PC-9 (cell line): Measurements from ENCODE around the gene DFFB. TPM values are rescaled to one million over a fixed set of nuclear protein-coding genes. Genes with fewer than 3 reads are reported as not detected.

Experiments
- BruUV-seq: library from RNA; stranded (reverse); fragments of 400-500 nt; replicated peaks from 2 replicates; lab custom pipeline; 2021; lab: Mats Ljungman, UMichigan
- CTCF ChIA-PET: fragments of 300-600 bp; sonication (Branson Sonifier 250); formaldehyde crosslinking; loops from one replicate; lab custom pipeline; 2022; ENCODE audit warnings: antibody characterized with exemption; lab: Charles Lee
- POLR2A ChIA-PET: fragments of 300-600 bp; sonication (Branson Sonifier 250); formaldehyde crosslinking; loops from one replicate; lab custom pipeline; 2022; ENCODE audit warnings: antibody characterized with exemption; ENCODE audit not compliant: unreplicated experiment; lab: Charles Lee
- DNase-seq, 2 experiments: peaks; one replicate each; pipeline versions ENCODE4 v3.0.0 to v3.0.0-alpha.2; 2015 to 2022; ENCODE audit warnings: mixed read lengths in 1 of 2
- H2AFZ ChIP-seq: fragments of 200-600 bp; sonication (generic); 2 replicates; pipeline ENCODE4 v1.8.1; 2017; ENCODE audit warnings: antibody characterized with exemption
- H3F3A ChIP-seq: fragments of 200-600 bp; sonication (generic); 2 replicates; pipeline ENCODE4 v1.8.1; 2017; ENCODE audit warnings: antibody characterized with exemption, mild to moderate bottlenecking, low read depth; ENCODE audit not compliant: insufficient read depth
- H3K27ac ChIP-seq: fragments of 200-600 bp; sonication (generic); 2 replicates; pipeline ENCODE4 v1.6.1; 2016; ENCODE audit warnings: mixed run types
- H3K27me3 ChIP-seq: fragments of 200-600 bp; sonication (generic); 2 replicates; pipeline ENCODE4 v1.6.1; 2016; ENCODE audit warnings: low read depth, mixed run types; ENCODE audit not compliant: insufficient read depth
- H3K36me3 ChIP-seq: fragments of 200-600 bp; sonication (generic); 2 replicates; pipeline ENCODE4 v1.6.1; 2016; ENCODE audit warnings: low read depth, mixed run types
- H3K4me1 ChIP-seq: fragments of 200-600 bp; sonication (generic); replicated peaks from 2 replicates; pipeline ENCODE4 v1.6.1; 2016; ENCODE audit warnings: mixed run types; ENCODE audit not compliant: insufficient read depth
- H3K4me2 ChIP-seq: fragments of 200-600 bp; sonication (generic); 2 replicates; pipeline ENCODE4 v1.6.1; 2017; ENCODE audit warnings: mixed run types
- H3K4me3 ChIP-seq: fragments of 200-600 bp; sonication (generic); 2 replicates; pipeline ENCODE4 v1.6.1; 2016; ENCODE audit warnings: mixed run types
- H3K79me2 ChIP-seq: fragments of 200-600 bp; sonication (generic); 2 replicates; pipeline ENCODE4 v1.6.1; 2017; ENCODE audit warnings: low read depth, mixed run types
- H3K9me2 ChIP-seq: fragments of 200-600 bp; sonication (generic); 2 replicates; pipeline ENCODE4 v1.8.1; 2017; ENCODE audit warnings: mild to moderate bottlenecking; ENCODE audit not compliant: insufficient read depth
- H3K9me3 ChIP-seq: fragments of 200-600 bp; sonication (generic); 2 replicates; pipeline ENCODE4 v1.8.1; 2016; ENCODE audit warnings: low read depth; ENCODE audit not compliant: insufficient read depth
- H4K20me1 ChIP-seq: fragments of 200-600 bp; sonication (generic); 2 replicates; pipeline ENCODE4 v1.8.1; 2017; ENCODE audit not compliant: insufficient read depth
- CTCF ChIP-seq: fragments of 200-600 bp; sonication (generic); conservative IDR thresholded peaks from 2 replicates; pipeline ENCODE4 v1.6.1; 2017; ENCODE audit warnings: mixed run types, antibody characterized with exemption, mild to moderate bottlenecking, moderate library complexity
- EZH2 ChIP-seq: fragments of 200-600 bp; sonication (generic); IDR thresholded peaks from 2 replicates; pipeline ENCODE4 v1.8.0; 2017; ENCODE audit warnings: antibody characterized with exemption, low read depth
- intact Hi-C: fragments of 100-400 bp; cut with micrococcal nuclease; formaldehyde crosslinking; loops from one replicate; pipeline ENCODE4 v1.10.0; 2022; ENCODE audit not compliant: unreplicated experiment
- total RNA-seq: library from RNA; stranded (reverse); gene quantifications from 2 replicates; pipeline ENCODE4 v1.2.3, GENCODE V29; 2021

The DFFB gene
- total RNA-seq, 1 experiment from 2014 or later = 4.7 TPM

GRCh38 chr1:3918966-3919611, 61.8 kb downstream of the DFFB start:
- Histone ChIP-seq H3K36me3 (no peaks in the 10 kb centered on the region), H3K79me2 (no peaks in the 10 kb centered on the region), H3K4me1 (no peaks in the 10 kb centered on the region), H3K27me3 (peaks cover 41% of the 10 kb centered on the region), H4K20me1 (no peaks in the 10 kb centered on the region), H3K4me3 (no peak overlapping the region), H3K27ac (no peak overlapping the region), H3K4me2 (no peak overlapping the region), H3F3A (no peaks in the 10 kb centered on the region), H3K9me2 (no peaks in the 10 kb centered on the region), H3K9me3 (no peaks in the 10 kb centered on the region), H2AFZ (no peak overlapping the region)
- ChIA-PET CTCF (no interaction called here), POLR2A (no interaction called here)
- TF ChIP-seq EZH2 (no peak), CTCF (no peak)
- no TSS peak for BruUV-seq
- no peak for DNase-seq
- intact Hi-C loops = no loop called here

- Histone ChIP-seq H3K79me2 (no peaks in the 10 kb centered on the region), H3K4me3 (no peak overlapping the region), H3F3A (no peaks in the 10 kb centered on the region), H2AFZ (no peak overlapping the region), H3K4me2 (no peak overlapping the region), H3K9me2 (no peaks in the 10 kb centered on the region), H3K9me3 (no peaks in the 10 kb centered on the region), H3K36me3 (no peaks in the 10 kb centered on the region), H3K27me3 (peaks cover 47% of the 10 kb centered on the region), H4K20me1 (no peaks in the 10 kb centered on the region), H3K27ac (no peak overlapping the region), H3K4me1 (no peaks in the 10 kb centered on the region)
- no peak for DNase-seq
- intact Hi-C loops = no loop called here
- ChIA-PET POLR2A (no interaction called here), CTCF (no interaction called here)
- TF ChIP-seq EZH2 = no peak
- no peak for TF ChIP-seq CTCF
- BruUV-seq = no TSS peak
Measured at GRCh38 chr1:3919706-3920105, 62.4 kb downstream of the DFFB start.

- no peaks in the 10 kb centered on the region for H3K9me2 ChIP-seq
- intact Hi-C loops = no loop called here
- ChIA-PET POLR2A (no interaction called here), CTCF (no interaction called here)
- DNase-seq = no peak
- BruUV-seq = no TSS peak
- H3K4me1 ChIP-seq = no peaks in the 10 kb centered on the region
- 0 out of 2 replicates have a peak overlapping the region, but pooled peaks have one; percentile 22 for H3K4me3 ChIP-seq
- peaks cover 68% of the 10 kb centered on the region for H3K27me3 ChIP-seq
- no peaks in the 10 kb centered on the region for H3K9me3 ChIP-seq
- H3K27ac ChIP-seq = no peak overlapping the region
- H2AFZ ChIP-seq = no peak overlapping the region
- peak overlapping the region; percentile 50 for H3K4me2 ChIP-seq
- no peaks in the 10 kb centered on the region for H4K20me1 ChIP-seq
- no peaks in the 10 kb centered on the region for H3K79me2 ChIP-seq
- TF ChIP-seq EZH2 (no peak), CTCF (no peak)
- no peaks in the 10 kb centered on the region for H3K36me3 ChIP-seq
- no peaks in the 10 kb centered on the region for H3F3A ChIP-seq
Measured at GRCh38 chr1:3921765-3922164, 64.5 kb downstream of the DFFB start.
